Activated T-cell treated with anti-CD3 and anti-CD28 coated beads for 48 hours (primary cell): ENCODE data around the gene BCAR3.
"Not testable (repeated sequence)": the region's sequence is repeated elsewhere in the genome, so short reads cannot be mapped to it uniquely, and the experiment has no call there.

Source experiments
- DNase-seq: peaks from one replicate; pipeline ENCODE4 v3.0.0-alpha.2; 2020; ENCODE audit warnings: low read depth

The BCAR3 gene

DNA sequence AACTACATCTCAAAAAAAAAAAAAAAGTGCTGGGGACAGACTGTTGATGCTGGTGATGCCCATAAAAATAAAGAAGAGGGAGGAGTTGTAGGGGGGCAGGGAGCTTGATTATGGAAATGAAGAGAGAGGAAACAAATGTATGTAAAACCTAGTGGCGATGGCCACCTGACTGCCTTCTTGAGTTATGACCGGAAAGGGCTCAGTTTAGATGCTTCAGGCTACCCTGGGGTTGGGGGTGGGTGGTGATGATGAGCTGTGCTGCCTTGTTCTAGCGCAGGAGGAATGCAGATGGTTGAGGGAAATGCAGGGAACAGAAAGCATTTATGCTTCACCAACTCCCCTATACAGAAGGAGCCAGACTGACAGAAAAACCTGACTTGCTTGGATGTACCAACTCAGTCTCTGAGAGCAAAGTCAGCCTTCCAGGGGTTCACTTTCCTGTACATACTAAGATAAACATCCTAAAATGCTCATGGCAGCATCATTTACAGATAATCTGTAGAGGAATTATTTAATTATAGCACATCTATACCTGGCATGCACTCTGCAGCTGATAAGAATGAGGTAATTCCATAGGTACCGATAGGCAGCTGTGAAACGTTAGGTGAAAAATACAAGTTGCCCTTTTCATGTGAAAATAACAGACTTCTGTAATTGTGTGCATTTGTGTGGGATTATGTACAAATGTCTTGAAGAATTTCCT is 8.0 kb upstream of the BCAR3 start:
- no peak for DNase-seq

GRCh38 chr1:93687542-93687941 is 5.9 kb upstream of the BCAR3 start:
- DNase-seq, result no peak

DNA sequence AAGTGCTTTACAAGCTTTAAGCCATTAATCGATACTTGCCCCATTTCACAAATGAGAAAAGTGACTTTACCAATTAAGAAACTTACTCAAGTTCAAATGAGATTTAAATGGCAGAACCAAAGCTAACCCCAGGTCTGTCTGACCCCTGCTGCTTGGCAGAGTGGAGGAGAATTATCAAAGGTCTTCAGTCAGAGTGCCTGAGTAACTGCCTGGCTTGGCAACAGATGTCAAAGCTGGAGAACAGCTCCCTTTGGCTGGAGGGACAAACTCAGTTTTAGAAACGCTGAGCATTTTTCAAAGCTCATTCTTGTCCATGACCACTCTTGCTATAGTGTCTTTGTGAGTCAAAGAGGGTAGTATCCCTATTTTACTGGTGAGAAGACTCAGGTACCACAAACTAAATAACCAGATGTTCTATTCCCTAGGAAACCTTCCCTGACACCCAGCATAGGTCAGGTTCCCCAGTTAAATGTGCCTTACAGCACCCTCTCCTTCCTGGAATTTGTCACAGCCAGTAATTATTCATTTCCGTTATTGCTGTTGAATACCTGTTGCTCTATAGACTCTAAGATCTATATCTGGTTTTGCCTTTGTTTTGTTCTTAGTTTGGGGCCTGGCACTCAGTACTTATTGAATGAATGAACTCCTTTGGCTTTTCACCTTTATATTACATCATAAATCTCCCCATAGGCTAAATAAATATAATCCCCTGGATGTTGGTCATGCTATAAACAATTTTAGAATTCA is 5.0 kb upstream of the BCAR3 start:
- no peak for DNase-seq

- DNase-seq, result no peak
These were observed 4.3 kb upstream of the BCAR3 start for GRCh38 chr1:93685918-93686317.

GRCh38 chr1:93683234-93683633 is 1.6 kb upstream of the BCAR3 start:
- DNase-seq, result no peak

DNA sequence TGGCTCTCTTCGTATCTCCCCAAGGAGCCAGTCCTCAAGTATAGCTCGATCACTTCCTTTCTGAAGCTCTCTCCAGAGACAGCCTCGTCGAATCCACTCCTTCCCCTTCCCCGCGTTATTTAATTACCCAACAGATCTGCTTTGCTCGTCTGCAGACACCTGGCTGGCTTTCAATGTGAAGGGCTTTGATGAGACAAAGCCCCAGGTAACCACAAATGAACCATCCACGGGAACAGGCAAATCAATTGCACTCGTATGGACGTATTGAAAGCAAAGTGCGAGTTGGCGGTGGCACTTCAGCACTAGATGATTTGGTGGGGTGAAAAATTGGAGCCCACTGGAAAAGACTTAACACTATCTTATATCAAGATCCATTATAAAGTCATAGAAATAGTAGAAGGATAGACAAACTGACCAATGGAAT is 364 bp upstream of the BCAR3 start:
- no peak for DNase-seq

DNA sequence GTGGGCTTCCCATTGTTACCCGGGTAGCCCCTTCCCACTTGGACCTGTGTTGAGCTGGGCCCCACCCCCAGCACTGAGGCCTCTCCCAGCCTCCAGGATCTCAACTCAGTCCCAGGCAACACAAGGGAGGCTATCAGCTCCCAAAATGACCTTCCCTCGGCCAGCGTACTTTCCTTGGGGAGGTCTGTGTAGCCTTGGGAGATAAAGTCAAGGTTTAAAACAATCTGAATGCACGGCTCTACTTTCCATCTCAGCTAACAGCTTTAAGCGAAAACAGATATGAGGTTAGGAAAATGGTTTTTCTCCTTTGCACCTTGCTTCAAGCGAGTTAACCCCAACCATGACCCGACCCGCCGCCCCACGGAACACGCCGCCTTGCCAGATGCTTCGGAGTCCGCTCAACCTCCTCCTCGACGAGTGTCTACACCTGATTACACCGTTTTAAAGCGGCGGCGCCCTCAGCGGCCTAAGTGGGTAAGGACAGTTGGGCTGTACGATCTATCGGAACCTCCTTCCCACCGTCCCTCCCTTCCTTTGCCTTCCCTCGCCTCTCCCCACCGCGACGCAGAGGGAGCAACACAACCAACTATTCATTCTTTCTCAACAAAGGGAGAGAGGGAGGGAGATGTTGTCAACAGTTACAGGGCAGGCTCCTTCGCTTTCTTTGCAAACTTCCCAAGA is 1.1 kb downstream of the BCAR3 start:
- DNase-seq, result peak; percentile 47

DNA sequence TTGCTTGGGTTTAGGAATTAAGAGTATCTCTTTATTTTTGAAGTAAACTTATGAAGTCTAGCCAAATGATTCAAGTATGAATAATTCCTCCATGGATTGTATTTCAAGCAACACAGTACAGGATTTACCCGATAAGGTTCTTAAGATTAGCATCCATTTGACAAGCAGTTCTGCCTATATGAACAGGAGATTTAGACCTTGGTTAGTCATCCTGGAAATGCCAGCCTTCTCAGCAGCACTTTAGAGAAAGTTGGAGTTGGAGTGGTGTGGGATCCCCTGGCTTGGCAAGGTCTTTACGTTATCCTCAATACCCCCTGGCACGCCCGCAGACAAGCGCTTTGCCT is 1.6 kb downstream of the BCAR3 start:
- DNase-seq, result no peak

GRCh38 chr1:93679546-93679945 is 2.1 kb downstream of the BCAR3 start:
- DNase-seq, result no peak

DNA sequence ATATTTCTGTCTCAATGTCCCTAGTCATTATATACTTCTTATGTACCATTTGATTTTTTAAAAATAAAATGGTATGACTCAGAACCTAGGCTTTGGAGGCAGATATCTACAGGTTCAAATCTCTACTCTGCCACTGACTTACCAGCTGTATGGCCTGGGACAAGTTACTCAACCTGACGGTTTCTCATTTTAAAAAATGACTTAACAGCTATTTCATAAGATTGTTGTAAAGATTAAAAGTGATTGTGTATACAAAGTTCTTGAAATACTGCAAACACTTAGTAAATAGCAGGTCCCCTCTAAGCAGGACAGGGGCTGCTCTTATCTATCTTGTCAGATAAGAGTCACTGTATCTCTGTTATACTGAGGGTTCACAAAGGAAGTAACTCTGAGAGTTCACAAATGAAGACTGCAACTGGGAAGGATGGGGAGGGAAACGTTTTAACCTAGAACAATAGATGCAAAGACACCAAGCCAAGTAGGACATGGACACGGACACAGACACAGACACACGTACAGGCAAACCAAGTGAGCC is 2.6 kb downstream of the BCAR3 start:
- no peak for DNase-seq

GRCh38 chr1:93678491-93678890 is 3.1 kb downstream of the BCAR3 start:
- no peak for DNase-seq

DNA sequence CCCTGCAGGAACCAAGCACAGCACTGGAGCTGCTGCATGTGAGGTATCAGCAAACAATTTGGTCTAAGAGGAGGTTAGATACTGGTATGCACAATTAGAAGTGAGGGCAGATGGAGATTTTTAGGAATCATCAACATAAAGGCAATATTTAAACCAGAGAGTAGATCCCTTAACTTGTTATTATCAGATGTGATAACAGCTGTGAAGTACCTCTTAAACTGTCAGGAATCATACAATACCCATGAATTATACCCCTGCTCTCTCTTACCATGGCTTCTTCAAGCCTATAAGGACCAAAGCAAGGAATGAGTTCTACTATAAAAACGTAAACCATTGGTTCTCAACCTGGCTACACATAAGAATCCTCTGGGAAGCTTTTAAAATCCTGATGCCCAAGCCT is 3.9 kb downstream of the BCAR3 start:
- DNase-seq, result no peak

DNA sequence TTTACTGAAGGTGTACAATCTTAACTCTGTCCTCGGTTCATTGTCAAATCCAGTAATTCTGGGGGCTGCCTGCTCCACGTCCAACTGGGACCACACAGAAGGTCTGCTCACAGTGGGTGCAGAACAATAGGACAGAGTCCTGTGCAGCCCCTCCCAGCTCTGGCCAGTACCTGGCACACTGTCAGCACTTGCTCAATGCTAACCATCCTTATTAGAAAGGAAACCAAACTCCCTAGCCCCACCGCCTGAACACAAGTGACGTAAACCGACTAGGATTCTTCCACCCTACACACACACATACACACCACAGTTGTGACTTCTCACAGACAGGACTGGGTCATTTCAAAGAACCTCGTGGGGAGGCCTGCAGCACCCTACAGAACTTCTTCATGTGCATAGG is 5.2 kb downstream of the BCAR3 start:
- no peak for DNase-seq

GRCh38 chr1:93675931-93676330 is 5.7 kb downstream of the BCAR3 start:
- DNase-seq, result no peak

DNA sequence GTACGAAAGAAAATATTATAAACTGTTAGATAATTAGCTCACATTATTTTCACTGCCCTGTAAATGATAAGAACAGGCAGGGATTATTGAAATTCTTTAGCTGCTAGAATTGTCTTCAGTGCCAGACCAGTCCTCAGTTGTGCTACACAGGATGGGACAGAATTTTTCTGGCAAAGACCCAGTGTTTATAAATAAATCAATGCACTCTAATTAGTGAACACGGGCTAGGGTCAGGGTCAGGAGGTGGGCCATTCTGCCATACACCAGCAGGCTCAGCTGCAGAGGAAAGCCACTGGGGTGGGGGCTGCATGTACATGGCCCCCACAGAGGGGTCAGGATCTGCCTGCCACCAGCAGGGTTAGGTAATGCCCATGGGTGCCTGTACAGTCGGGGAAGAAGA is 6.4 kb downstream of the BCAR3 start:
- DNase-seq, result no peak

DNA sequence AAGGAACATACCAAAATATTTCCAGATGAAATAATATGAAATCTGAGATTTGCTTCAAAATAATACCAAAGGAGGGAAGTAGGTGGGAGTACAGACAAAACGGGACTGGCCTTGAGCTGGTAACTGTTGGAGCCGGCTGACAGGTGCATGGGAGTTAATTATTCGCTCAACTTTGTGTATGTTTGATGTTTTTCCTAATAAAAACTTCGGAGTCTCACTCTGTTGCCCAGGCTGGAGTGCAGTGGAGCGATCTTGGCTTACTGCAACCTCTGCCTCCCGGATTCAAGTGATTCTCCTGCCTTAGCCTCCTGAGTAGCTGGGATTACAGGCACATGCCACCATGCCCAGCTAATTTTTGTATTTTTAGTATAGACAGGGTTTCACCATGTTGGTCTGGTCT is 7.6 kb downstream of the BCAR3 start:
- DNase-seq, result not testable (repeated sequence)

- no peak for DNase-seq
These were observed 8.3 kb downstream of the BCAR3 start for GRCh38 chr1:93673163-93673829.

DNA sequence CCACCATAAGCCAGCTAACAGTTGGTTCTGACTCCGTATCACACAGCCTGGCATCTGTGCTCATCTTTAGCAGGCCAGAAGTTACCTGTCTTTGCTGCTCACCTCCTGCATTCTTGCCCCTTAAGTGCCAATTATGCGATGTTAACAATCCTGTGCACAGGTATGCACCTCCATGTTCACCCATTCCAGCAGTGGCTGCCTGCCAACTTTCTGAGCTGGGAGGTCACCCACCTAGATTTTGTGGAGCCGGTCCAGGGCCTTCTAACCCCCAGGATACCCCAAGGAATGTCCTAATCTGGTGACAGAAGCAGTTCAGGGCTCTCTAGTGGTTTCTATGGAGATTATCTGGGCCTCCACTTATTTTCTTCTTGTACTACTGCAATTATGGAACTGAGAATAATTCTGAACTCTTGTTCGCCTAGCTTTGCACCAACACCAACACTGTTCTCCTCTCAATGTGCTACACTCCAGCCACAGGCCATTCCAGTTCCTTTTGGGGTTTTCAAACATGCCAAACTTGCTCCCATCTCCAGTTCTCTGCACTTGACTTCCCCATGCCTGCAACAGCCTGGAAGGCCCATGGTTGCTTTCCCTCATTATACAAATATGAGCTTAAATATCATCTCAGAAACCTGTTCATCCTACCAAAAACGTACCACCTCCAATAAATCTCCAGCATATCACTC is 9.0 kb downstream of the BCAR3 start:
- DNase-seq, result no peak

GRCh38 chr1:93672069-93672468 is 9.6 kb downstream of the BCAR3 start:
- no peak for DNase-seq

DNA sequence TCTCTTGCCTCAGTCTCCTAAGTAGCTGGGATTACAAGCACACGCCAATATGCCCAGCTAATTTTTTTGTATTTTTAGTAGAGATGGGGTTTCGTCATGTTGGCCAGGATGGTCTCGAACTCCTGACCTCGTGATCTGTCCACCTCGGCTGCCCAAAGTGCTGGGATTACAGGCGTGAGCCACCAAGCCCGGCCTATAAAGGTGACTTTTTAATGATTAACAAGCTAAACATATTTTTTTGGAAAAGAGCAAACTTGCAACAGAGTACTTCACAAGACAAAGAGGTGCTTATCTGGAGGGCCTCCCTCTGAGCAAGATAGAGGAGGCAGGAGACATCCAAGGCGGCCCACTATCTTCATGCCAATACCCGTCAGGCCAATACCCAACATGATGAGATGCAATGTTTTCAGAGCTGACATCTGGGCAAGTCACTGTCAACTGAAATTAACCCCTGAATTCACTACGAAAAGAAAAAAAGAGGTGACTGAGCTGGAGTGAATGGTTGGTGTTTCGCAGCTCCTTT is 10.5 kb downstream of the BCAR3 start:
- DNase-seq, result no peak

- DNase-seq, result no peak
These were observed 11.5 kb downstream of the BCAR3 start for GRCh38 chr1:93670141-93670540.

- no peak for DNase-seq
These were observed 12.3 kb downstream of the BCAR3 start for GRCh38 chr1:93669369-93669768.
